Activated CD4-positive, alpha-beta T cell treated with anti-CD3 and anti-CD28 coated beads, Interleukin-2, amount 50 U/mL, for 16 hours (primary cell): ENCODE results near the gene HLTF.
"Not testable (repeated sequence)": the region's sequence is repeated elsewhere in the genome, so short reads cannot be mapped to it uniquely, and the experiment has no call there.

Experiments used
- DNase-seq: peaks from one replicate; pipeline ENCODE4 v3.0.0-alpha.2; 2020

HLTF gene

DNA sequence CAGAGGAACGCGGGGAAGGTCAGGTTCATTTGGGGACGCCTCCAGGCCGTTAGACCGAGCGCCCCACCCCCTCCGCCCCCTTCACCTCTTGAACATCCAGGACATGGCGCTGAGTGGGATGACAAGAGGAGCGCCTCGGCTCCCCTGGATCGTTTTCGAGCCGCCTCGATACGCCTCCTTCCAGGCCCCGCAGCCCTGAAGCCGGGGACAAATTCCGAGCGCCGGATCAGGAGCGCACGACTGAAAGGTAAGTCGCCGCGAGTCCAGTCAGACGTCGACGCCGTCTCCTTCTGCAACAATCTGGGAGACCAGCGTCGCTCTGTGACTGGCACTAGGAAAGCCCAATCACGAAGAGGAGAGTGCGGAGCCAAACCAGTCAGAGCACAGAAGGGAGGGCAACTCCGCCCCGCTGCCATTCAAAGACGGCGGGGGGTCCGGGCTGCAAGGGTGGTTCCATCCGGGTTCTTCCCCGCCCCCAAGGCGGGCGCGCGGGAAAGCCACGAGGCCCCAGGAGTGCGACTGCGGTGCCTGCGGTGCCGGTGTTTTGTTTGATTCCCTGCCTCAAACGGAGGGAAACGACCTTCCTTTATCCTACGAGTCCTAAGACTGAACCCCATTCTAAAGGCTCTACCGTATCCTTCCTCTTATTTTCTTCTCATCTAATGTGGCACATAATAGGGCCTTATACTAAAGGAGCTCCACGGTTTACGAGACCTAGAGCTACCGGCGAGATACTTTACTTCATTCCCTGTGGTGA is at the start of gene HLTF:
Gene HLTF (minus strand): TSS at position 302 of the 757 bp plus-strand sequence. CDS start 197 bp downstream, at position 105.
- DNase-seq = peak; percentile 96

DNA sequence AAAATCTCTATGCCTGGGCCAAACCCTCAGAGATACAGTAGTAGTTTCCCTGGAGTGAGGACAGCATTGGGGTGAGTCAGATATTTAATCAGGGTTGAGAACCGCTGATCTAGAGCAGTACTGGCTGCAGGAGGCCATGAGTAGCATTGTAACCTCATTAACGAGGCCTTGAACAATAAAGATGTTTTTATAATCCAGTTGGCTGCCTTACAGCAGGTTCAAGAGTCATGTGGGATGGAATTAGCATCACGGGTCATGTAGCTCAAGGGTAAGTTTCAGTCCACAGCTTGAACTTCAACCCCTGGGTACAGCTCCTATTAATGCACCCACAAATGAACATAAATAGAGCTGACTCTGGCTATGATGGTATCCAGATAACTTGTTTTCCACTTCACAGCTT is 48.2 kb upstream of the HLTF start:
- no peak for DNase-seq

GRCh38 chr3:149131589-149131988 is 45.3 kb upstream of the HLTF start:
- peak; percentile 29 for DNase-seq

GRCh38 chr3:149129326-149130205 is 43.2 kb upstream of the HLTF start, which contains the start of gene HPS3:
TSS of gene HPS3 (plus strand) at chr3:149129638. CDS start at chr3:149129724, 86 bp downstream.
- peak; percentile 82 for DNase-seq

GRCh38 chr3:149128821-149129220 is 42.5 kb upstream of the HLTF start:
- no peak for DNase-seq

DNA sequence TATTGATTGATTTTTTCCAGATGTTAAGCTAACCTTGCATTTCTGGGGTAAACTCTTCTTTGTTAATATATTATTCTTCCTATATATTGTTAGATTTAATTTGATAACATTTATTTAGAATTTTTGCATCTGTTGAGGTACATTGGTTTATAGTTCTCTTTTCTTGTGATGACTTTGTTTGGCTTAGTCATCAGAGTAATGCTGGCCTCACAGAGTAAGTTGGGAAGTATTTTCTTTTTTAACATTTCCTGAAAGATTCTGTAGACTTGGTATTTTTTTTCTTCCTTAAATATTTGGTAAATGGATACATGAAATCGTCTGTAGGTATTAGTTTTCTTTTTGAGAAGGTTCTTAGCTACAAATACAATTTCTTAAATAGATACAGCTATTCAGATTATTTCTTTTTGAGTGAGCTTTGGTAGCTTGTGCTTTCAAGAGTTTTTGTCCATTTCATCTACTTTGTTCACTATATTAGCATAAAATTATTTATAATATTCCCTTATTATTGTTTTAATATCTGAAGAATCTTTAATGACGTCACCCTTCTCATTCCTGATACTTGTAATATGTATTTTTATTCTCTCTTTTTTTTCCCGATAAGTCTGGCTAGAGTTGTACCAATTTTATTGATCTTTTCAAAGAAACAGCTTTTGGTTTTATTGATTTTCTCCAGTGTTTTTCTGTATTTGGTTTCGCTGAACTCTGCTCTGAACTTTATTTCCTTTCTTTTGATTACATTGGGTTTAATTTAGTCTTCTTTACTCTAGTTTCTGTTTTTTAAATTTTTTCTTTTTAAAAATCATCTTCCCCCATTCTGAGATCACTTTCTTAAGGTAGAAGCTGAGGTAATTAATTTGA is 36.6 kb upstream of the HLTF start:
- no peak for DNase-seq

GRCh38 chr3:149120051-149120972 is 34.0 kb upstream of the HLTF start:
- DNase-seq = peak; percentile 58

GRCh38 chr3:149119466-149119865 is 33.1 kb upstream of the HLTF start:
- DNase-seq = no peak

- DNase-seq = no peak
Measured at GRCh38 chr3:149118724-149119123, 32.4 kb upstream of the HLTF start.

- DNase-seq = no peak
Measured at GRCh38 chr3:149115114-149115513, 28.8 kb upstream of the HLTF start.

GRCh38 chr3:149114458-149114857 is 28.1 kb upstream of the HLTF start:
- no peak for DNase-seq

DNA sequence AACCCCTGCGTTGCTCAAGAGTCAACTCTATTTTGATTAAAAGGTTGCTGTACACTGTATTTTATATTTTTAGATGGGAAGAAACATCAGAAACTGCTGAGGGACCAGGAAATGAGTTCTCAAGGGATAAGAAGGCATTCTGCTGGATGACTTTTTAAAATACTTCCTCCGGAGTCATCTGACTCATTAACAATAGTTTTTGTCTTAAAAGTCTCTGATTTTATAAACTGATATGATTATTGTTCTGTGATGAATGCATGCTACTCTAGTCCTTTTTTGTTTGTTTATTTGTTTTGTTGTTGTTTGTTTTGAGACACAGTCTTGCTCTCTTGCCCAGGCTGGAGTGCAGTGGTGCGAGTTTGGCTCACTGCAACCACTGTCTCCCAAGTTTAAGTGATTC is 18.2 kb upstream of the HLTF start:
- no peak for DNase-seq

DNA sequence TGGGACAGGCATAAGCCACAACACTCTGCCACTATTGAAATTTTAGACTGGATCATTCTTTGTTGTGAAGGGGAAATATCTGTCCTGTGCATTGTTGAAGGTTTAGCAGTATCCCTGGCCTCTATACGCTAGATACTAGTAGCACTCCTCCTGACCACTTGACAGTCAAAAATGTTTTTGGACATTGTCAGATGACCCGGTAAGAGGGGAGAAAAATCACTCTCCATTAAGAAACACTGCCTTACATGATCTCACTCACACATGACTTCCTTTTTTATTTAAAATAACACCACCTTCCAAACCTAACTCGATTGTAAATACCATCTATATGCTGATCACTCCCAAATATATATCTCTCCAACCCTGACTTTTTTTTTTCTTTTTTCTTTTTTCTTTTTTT is 15.3 kb upstream of the HLTF start:
- DNase-seq = no peak

- no peak for DNase-seq
Measured at GRCh38 chr3:149101154-149101553, 14.8 kb upstream of the HLTF start.

- not testable (repeated sequence) for DNase-seq
Measured at GRCh38 chr3:149097987-149098386, 11.7 kb upstream of the HLTF start.

DNA sequence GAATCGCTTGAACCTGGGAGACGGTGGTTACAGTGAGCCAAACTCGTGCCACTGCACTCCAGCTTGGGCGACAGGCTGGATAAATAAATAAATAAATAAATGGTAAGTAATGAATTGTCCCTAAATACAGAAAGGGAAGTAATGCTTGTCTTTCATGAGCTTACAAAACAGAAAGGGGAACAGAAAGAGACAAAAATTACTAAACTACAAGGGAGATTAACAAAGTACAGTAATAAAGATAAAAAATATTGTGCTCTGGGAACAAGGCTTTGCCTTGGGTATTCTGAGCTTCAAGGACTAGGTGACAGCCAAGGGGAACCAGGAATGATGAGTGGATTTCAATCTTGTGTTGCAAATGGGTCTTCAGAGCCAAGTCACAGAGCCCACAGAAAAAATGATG is 9.2 kb upstream of the HLTF start:
- DNase-seq = no peak

DNA sequence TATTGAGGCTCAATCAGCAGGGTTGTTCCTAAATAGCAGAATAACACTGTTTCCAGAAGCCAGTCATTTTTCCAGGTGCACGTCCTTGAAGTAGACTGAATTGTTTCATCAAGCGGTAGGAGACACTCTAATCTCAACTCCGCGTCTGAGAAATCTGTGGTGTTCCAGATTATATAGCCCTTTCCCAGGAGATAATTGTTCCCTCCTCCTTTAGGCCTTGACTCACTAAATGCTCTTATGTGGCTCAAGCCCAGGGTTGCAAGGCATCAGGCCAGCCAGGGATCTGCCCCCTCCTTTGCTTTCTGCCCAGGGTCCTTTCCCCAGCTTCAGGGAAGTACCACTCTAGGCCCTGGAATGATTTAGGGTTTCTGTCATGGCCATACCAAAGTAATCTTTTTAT is 5.7 kb upstream of the HLTF start:
- DNase-seq = no peak

DNA sequence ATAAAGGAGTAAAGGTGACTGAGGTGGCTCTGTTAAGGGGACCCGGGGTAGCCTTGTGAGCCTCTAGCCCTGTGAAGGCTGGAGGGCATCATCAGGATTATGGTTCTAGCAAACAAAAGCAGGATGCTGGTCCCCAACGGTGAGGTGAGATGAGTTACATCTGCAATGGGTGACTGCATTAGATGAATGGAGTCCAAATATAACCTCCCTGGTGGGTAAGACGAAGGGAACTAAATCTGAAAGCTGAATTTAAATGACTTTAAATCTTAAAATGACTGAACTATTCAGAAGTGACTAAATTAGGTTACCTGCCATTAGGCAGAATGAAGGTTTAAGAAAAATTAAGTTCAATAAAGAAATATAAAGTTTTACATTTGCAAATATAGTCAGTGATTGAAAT is 4.6 kb upstream of the HLTF start:
- DNase-seq = no peak

DNA sequence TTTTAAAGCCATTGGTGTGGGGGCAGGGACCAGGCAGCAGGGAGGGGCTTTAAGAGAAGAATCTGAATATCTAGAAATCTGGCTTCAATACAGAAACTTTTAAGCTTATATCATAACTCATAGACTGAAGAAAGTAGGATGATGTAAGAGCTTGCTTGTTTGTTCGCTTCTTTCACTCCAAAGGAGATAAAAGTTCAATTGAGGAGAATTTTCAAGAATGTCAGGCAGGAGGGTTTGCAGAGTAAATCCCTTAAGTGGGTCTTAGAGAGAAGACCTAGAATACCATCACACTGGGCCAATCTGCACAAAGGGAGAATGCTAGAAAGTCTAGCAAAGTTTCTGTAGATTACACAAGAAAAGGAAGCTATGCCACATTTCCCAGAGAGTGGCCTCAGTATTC is 4.1 kb upstream of the HLTF start:
- no peak for DNase-seq

GRCh38 chr3:149089395-149089794 is 3.1 kb upstream of the HLTF start:
- no peak for DNase-seq

DNA sequence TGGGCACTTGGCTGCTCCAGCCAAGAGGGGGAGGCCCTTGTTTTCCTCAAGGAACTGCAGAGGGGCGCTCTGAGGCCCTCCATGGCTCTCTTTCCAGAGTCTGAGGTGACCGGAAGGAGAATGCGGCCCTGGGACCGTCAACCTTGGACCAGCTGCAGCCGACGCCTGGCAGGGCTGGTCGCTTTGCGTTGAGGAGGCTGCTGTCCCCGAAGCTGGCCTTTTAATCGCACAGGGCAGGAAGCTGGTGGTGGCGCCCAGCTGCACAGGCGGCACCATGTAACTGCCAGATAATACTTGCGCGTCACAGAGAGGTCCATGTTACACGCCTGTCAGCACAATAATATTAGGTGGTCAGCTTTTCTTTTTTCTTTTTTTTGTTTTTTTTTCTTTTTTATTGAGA is 875 bp upstream of the HLTF start:
- no peak for DNase-seq

DNA sequence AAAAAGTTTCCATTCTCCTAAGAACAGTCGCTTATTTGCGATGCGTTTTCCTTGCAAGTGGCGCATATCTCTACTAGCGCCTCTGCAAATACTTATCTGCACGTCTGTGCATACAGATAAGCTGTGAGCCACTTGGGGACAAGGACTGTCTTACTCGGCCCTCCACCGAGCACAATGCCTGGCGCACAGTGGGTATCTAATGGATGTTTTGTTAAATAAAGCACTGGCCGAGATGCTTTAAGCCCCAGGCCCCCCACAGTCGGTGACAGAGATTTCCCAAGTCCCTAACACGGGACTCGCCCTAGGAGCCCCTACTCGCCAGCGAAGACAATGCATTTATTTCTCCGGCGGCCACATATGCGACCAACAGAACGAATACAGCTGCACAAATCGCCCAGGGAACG is 503 bp downstream of the HLTF start:
- peak; percentile 23 for DNase-seq
